ENCODE measurements around the gene KITLG. TPM values are rescaled to one million over a fixed set of nuclear protein-coding genes. Genes with fewer than 3 reads are reported as not detected.

Gene KITLG
- total and polyA plus RNA-seq, 2 of the 8 experiments (the other 6 are each of a cell fraction or from before 2014, with no cell fraction given): 1.3 to 7.8 TPM

- Histone ChIP-seq H3K4ac (replicated peaks; ENCODE audit: insufficient read length, low read depth, low read length) (no peak overlapping the region), H3K14ac (ENCODE audit: insufficient read length) (no peak overlapping the region), H3K79me2 (ENCODE audit: control insufficient read depth in 1 of 2, insufficient read depth in 2 of 2, low read length in 2 of 2) (no peaks in the 10 kb centered on the region), H3K23me2 (ENCODE audit: low read depth, low read length) (no peaks in the 10 kb centered on the region), H3K79me1 (ENCODE audit: low read depth, low read length) (no peaks in the 10 kb centered on the region), H3K18ac (ENCODE audit: extremely low read depth, low read length) (no peak overlapping the region), H2BK15ac (ENCODE audit: low read length) (no peak overlapping the region), H3K4me2 (ENCODE audit: insufficient read depth in 1 of 2, low read depth in 2 of 2, low read length in 2 of 2) (no peak overlapping the region), H3K27me3 (replicated peaks in 1 of 4; ENCODE audit: control insufficient read depth in 3 of 4, extremely low read depth in 1 of 4, insufficient read depth in 3 of 4, low read length in 3 of 4) (no peaks in the 10 kb centered on the region), H3K9me3 (ENCODE audit: insufficient read depth in 2 of 2, low read depth in 1 of 2, low read length in 1 of 2) (no peaks in the 10 kb centered on the region), H3K9ac (replicated peaks in 1 of 4; ENCODE audit: extremely low read depth in 1 of 4, low read depth in 3 of 4, low read length in 3 of 4) (no peak overlapping the region), H3K56ac (replicated peaks; ENCODE audit: insufficient read length, low read depth, low read length) (no peak overlapping the region), H2BK20ac (ENCODE audit: low read length) (no peak overlapping the region), H2BK120ac (replicated peaks; ENCODE audit: low read depth, low read length) (no peak overlapping the region), H2AFZ (ENCODE audit: low read length) (no peak overlapping the region), H2BK12ac (ENCODE audit: low read depth, low read length) (no peak overlapping the region), H2BK5ac (ENCODE audit: low read depth, low read length) (no peak overlapping the region), H3K4me3 (ENCODE audit: extremely low read depth in 1 of 4, insufficient read depth in 2 of 4, low read depth in 3 of 4, low read length in 4 of 4) (no peak overlapping the region), H4K8ac (ENCODE audit: extremely low read depth, insufficient read depth, low read length) (no peak overlapping the region), H4K5ac (ENCODE audit: insufficient read length, low read depth, low read length) (no peak overlapping the region), H4K20me1 (replicated peaks in 1 of 2; ENCODE audit: control insufficient read depth in 1 of 2, insufficient read depth in 2 of 2, low read length in 2 of 2) (no peaks in the 10 kb centered on the region), H4K91ac (replicated peaks; ENCODE audit: insufficient read length, low read length) (no peak overlapping the region), H3K23ac (ENCODE audit: insufficient read length) (no peak overlapping the region), H3K4me1 (replicated peaks in 1 of 4; ENCODE audit: control insufficient read depth in 3 of 4, insufficient read depth in 4 of 4, low read length in 3 of 4) (no peaks in the 10 kb centered on the region), H3K36me3 (ENCODE audit: control insufficient read depth in 2 of 4, insufficient read depth in 4 of 4, low read length in 3 of 4) (peaks cover 0 to 3% (median 0%) of the 10 kb centered on the region in 4 experiments; a peak in 1 of 8 replicates), H3K27ac (ENCODE audit: low read depth, low read length) (no peak overlapping the region), H2AK5ac (ENCODE audit: low read depth, low read length) (no peak overlapping the region)
- WGBS, 2 experiments (ENCODE audit: extremely low coverage in 1 of 2, insufficient coverage in 1 of 2, insufficient read length in 1 of 2, insufficient replicate concordance in 2 of 2, low coverage in 1 of 2, low lambda C conversion rate in 2 of 2, missing lambda C conversion rate in 1 of 2): 93% methylated on average over 2 of the region's 2 CpGs; no CpG with 5 or more reads in 1 of the 2 experiments
- TF ChIP-seq EGR1 (IDR thresholded peaks at IDR 0.05; ENCODE audit: borderline replicate concordance, low read depth, low read length): no peak
- TF ChIP-seq HDAC2 (IDR thresholded peaks at IDR 0.05; ENCODE audit: borderline replicate concordance in 1 of 2, low read depth in 2 of 2, low read length in 2 of 2): no peak
- TF ChIP-seq YY1 (IDR thresholded peaks at IDR 0.05; ENCODE audit: low read depth, low read length): no peak
- no peak for TF ChIP-seq EP300 (IDR thresholded peaks at IDR 0.05; ENCODE audit: borderline replicate concordance in 1 of 2, low read depth in 2 of 2, low read length in 2 of 2)
- TF ChIP-seq RBBP5 (IDR thresholded peaks at IDR 0.05; ENCODE audit: borderline replicate concordance, low read depth, low read length): no peak
- TF ChIP-seq TBP (IDR thresholded peaks at IDR 0.05; ENCODE audit: low read depth, low read length): no peak
- no peak for TF ChIP-seq CEBPB (IDR thresholded peaks at IDR 0.05; ENCODE audit: low read depth, low read length)
- TF ChIP-seq NRF1 (IDR thresholded peaks at IDR 0.05; ENCODE audit: low read depth, low read length): no peak
- no peak for TF ChIP-seq MAFK (IDR thresholded peaks at IDR 0.05; ENCODE audit: low read depth, low read length)
- TF ChIP-seq TAF7 (optimal IDR thresholded peaks at IDR 0.05; ENCODE audit: borderline replicate concordance, low read depth, low read length): no peak
- no peak for TF ChIP-seq RXRA (IDR thresholded peaks at IDR 0.05; ENCODE audit: insufficient read depth, low read depth, low read length)
- no peak for FAIRE-seq
- ChIA-PET CTCF (ENCODE audit: partially characterized antibody) (interaction anchor here (0.6 to 1.2 kb wide), 2 partner anchors 16 to 47 kb away, joined by 3 to 5 read pairs; no protein-coding TSS in a partner anchor), POLR2A (ENCODE audit: partially characterized antibody) (no interaction called here)
- DNase-seq (ENCODE audit: low read depth in 1 of 2, low spot score in 2 of 2): no peak
Measured at GRCh38 chr12:88509851-88510250, 70.4 kb downstream of the KITLG start.
